Cerebellar nuclear complex (tissue), 1 donor: ENCODE measurements around the gene PVALB.
"Not testable (repeated sequence)": the region's sequence is repeated elsewhere in the genome, so short reads cannot be mapped to it uniquely, and the experiment has no call there.

ENCODE experiments used
- DNase-seq, 2 experiments: peaks; one replicate each; lab custom pipeline; 2025; lab: John Stamatoyannopoulos, UW

The PVALB gene

GRCh38 chr22:36756746-36757655 is 59.8 kb downstream of the PVALB start:
- DNase-seq = no peak

GRCh38 chr22:36756031-36756430 is 60.8 kb downstream of the PVALB start:
- DNase-seq = no peak

GRCh38 chr22:36755316-36755715 is 61.5 kb downstream of the PVALB start:
- DNase-seq = no peak

- DNase-seq = not testable (repeated sequence)
Observed at GRCh38 chr22:36754881-36755280, 62.0 kb downstream of the PVALB start.

GRCh38 chr22:36753916-36754315 is 62.9 kb downstream of the PVALB start:
- DNase-seq = no peak

- DNase-seq = no peak
Observed at GRCh38 chr22:36753120-36753802, 63.6 kb downstream of the PVALB start.
